ENCODE measurements around the gene TBX15.

- TF ChIP-seq CTCF (IDR thresholded peaks at IDR 0.05; ENCODE audit: low read length) (no peak), EZH2 (optimal IDR thresholded peaks at IDR 0.05; ENCODE audit: low read depth, low read length) (no peak)
Observed at GRCh38 chr1:118896416-118896815, 91.7 kb downstream of the TBX15 start.
